ENCODE results near the gene NIPBL.
"Not testable (repeated sequence)": the region's sequence is repeated elsewhere in the genome, so short reads cannot be mapped to it uniquely, and the experiment has no call there.

The NIPBL gene

DNA sequence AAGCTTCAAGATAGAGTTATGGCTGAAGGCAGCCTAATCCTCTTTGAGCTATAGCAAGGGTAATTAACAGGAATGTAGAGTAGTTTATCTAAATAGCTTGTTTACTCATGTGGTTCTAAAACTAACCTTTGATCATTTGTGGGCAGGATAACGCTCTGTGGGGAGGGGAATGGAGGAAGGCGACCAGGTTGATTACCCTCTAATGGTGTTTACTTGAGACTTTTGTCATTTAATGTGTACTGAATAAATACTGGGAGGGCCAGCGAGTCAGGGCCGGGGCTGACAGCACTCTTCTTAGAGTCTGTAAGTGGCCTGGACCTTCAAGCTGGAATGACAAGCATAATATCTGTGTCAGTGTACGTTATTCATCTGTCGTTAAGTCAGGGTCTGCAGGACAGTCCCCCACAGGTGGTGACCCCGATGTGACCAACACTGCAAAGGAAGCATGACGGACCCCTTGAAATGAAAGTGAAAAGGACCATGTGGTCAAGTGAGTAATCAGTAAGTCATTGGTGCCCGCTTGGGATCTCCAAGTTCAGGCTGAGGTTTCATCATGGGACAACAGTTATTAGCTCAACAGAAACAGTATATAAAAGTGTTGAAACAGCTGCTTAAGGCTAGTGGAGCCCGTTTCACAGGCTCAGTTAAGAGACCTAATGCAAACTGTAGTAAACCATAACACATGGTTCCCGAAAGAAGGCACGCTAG is 210.1 kb downstream of the NIPBL start:
- TF ChIP-seq, protein P1, sequence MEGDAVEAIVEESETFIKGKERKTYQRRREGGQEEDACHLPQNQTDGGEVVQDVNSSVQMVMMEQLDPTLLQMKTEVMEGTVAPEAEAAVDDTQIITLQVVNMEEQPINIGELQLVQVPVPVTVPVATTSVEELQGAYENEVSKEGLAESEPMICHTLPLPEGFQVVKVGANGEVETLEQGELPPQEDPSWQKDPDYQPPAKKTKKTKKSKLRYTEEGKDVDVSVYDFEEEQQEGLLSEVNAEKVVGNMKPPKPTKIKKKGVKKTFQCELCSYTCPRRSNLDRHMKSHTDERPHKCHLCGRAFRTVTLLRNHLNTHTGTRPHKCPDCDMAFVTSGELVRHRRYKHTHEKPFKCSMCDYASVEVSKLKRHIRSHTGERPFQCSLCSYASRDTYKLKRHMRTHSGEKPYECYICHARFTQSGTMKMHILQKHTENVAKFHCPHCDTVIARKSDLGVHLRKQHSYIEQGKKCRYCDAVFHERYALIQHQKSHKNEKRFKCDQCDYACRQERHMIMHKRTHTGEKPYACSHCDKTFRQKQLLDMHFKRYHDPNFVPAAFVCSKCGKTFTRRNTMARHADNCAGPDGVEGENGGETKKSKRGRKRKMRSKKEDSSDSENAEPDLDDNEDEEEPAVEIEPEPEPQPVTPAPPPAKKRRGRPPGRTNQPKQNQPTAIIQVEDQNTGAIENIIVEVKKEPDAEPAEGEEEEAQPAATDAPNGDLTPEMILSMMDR (IDR thresholded peaks at IDR 0.05), result no peak
- peaks cover 82% of the 10 kb centered on the region for H3K9me3 Mint-ChIP-seq
- no peak overlapping the region for H3K27ac Mint-ChIP-seq
- H3K27me3 Mint-ChIP-seq (ENCODE audit: low read depth, poor library complexity), result peaks cover 8% of the 10 kb centered on the region
- H3K36me3 Mint-ChIP-seq (ENCODE audit: low read depth), result peaks cover 94% of the 10 kb centered on the region
- H3K4me3 Mint-ChIP-seq, result no peak overlapping the region
- DNase-seq, result no peak
- peaks cover 6% of the 10 kb centered on the region for H3K4me1 Mint-ChIP-seq

DNA sequence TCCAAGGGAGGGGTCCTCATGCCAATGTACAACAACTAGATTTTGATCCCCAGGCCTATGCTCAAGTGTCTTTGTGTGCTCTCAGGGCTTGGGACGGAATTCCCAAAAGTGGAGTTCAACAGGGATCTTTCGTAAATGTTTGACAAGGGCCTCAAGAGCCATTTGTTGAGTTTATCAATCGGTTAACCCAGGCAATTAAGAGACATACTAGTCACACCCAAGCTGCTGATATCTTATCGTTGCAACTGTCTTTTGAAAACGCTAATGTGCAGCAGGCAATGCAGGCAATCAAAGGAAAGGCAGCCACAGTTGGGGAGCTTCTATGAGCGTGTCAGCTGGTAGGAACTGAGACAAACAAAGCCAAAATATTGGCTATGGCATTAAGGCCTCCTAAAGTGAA is 211.4 kb downstream of the NIPBL start:
- TF ChIP-seq, protein P1 (IDR thresholded peaks at IDR 0.05), result no peak

GRCh38 chr5:37090123-37090726 is 213.7 kb downstream of the NIPBL start:
- Mint-ChIP-seq H3K27me3 (ENCODE audit: low read depth, poor library complexity) (peaks cover 3% of the 10 kb centered on the region), H3K36me3 (ENCODE audit: low read depth) (peaks cover 98% of the 10 kb centered on the region), H3K27ac (no peak overlapping the region)

More for the DNA sequence above, 211.4 kb downstream of the NIPBL start:
- H3K4me3 Mint-ChIP-seq, result no peak overlapping the region
- peaks cover 93% of the 10 kb centered on the region for H3K9me3 Mint-ChIP-seq
- no peak for DNase-seq
- no peak overlapping the region for H3K27ac Mint-ChIP-seq
- H3K4me1 Mint-ChIP-seq, result peaks cover 9% of the 10 kb centered on the region
- peaks cover 98% of the 10 kb centered on the region for H3K36me3 Mint-ChIP-seq (ENCODE audit: low read depth)
- H3K27me3 Mint-ChIP-seq (ENCODE audit: low read depth, poor library complexity), result peaks cover 7% of the 10 kb centered on the region

GRCh38 chr5:37090781-37091180 is 214.2 kb downstream of the NIPBL start:
- Mint-ChIP-seq H3K36me3 (ENCODE audit: low read depth) (peaks cover 98% of the 10 kb centered on the region), H3K9me3 (peaks cover 92% of the 10 kb centered on the region), H3K4me3 (no peak overlapping the region), H3K27ac (no peak overlapping the region), H3K27me3 (ENCODE audit: low read depth, poor library complexity) (peaks cover 3% of the 10 kb centered on the region), H3K4me1 (peaks cover 18% of the 10 kb centered on the region)
- DNase-seq, result no peak
- TF ChIP-seq, protein P1 (IDR thresholded peaks at IDR 0.05), result no peak

More at GRCh38 chr5:37090123-37090726, 213.7 kb downstream of the NIPBL start:
- no peak for DNase-seq
- Mint-ChIP-seq H3K9me3 (peaks cover 92% of the 10 kb centered on the region), H3K4me1 (peaks cover 18% of the 10 kb centered on the region), H3K4me3 (no peak overlapping the region)
- TF ChIP-seq, protein P1 (IDR thresholded peaks at IDR 0.05), result no peak

- H3K27ac Mint-ChIP-seq; H3K4me3 Mint-ChIP-seq; H3K27me3 Mint-ChIP-seq (ENCODE audit: low read depth, poor library complexity); DNase-seq: not testable (repeated sequence)
- peaks cover 18% of the 10 kb centered on the region for H3K4me1 Mint-ChIP-seq
- peaks cover 92% of the 10 kb centered on the region for H3K9me3 Mint-ChIP-seq
- H3K36me3 Mint-ChIP-seq (ENCODE audit: low read depth), result peaks cover 98% of the 10 kb centered on the region
These were observed 217.2 kb downstream of the NIPBL start for GRCh38 chr5:37093795-37094194.

- not testable (repeated sequence) for H3K4me3 Mint-ChIP-seq
- peaks cover 100% of the 10 kb centered on the region for H3K9me3 Mint-ChIP-seq
These were observed 222.7 kb downstream of the NIPBL start for GRCh38 chr5:37099267-37099666.

GRCh38 chr5:37103302-37103701 is 226.7 kb downstream of the NIPBL start:
- Mint-ChIP-seq H3K36me3 (ENCODE audit: low read depth) (peaks cover 97% of the 10 kb centered on the region), H3K4me1 (no peaks in the 10 kb centered on the region), H3K27me3 (ENCODE audit: low read depth, poor library complexity) (no peaks in the 10 kb centered on the region), H3K9me3 (peaks cover 71% of the 10 kb centered on the region), H3K4me3 (no peak overlapping the region), H3K27ac (no peak overlapping the region)
- DNase-seq, result no peak
- TF ChIP-seq, protein P1 (IDR thresholded peaks at IDR 0.05), result no peak

More at GRCh38 chr5:37099267-37099666, 222.7 kb downstream of the NIPBL start:
- peaks cover 100% of the 10 kb centered on the region for H3K36me3 Mint-ChIP-seq (ENCODE audit: low read depth)
- H3K27ac Mint-ChIP-seq; DNase-seq; H3K27me3 Mint-ChIP-seq (ENCODE audit: low read depth, poor library complexity); H3K4me1 Mint-ChIP-seq: not testable (repeated sequence)
